WTC11 (cell line): Measurements from ENCODE around the gene PIP5K1A. TPM values are rescaled to one million over a fixed set of nuclear protein-coding genes. Genes with fewer than 3 reads are reported as not detected.

Experiments
- ATAC-seq: fragments of 200-7000 bp; cut with Tn5 transposase; 2 replicates; pipeline ENCODE4 v1.10.0; 2021; ENCODE audit warnings: mild to moderate bottlenecking, moderate library complexity
- CTCF ChIA-PET: fragments of 300-600 bp; sonication (Branson Sonifier 250); formaldehyde crosslinking; loops from one replicate; lab custom pipeline; 2021; ENCODE audit warnings: antibody characterized with exemption; lab: Charles Lee
- POLR2A ChIA-PET: fragments of 350-600 bp; sonication (Branson Sonifier 250); formaldehyde crosslinking; loops from one replicate; lab custom pipeline; 2021; ENCODE audit warnings: antibody characterized with exemption; lab: Charles Lee
- DNase-seq: peaks from one replicate; pipeline ENCODE4 v3.0.0; 2021; ENCODE audit warnings: low spot score
- H3K27ac Mint-ChIP-seq: 2 replicates; pipeline ENCODE4 v1.8.0; 2021; ENCODE audit warnings: mixed read lengths
- H3K27me3 Mint-ChIP-seq: 2 replicates; pipeline ENCODE4 v1.8.0; 2021; ENCODE audit warnings: low read depth, mild to moderate bottlenecking, moderate library complexity, mixed read lengths
- H3K36me3 Mint-ChIP-seq: 2 replicates; pipeline ENCODE4 v1.8.0; 2021; ENCODE audit warnings: mixed read lengths
- H3K4me1 Mint-ChIP-seq: 2 replicates; pipeline ENCODE4 v1.8.0; 2022; ENCODE audit warnings: mixed read lengths
- H3K4me3 Mint-ChIP-seq: 2 replicates; pipeline ENCODE4 v1.8.0; 2021; ENCODE audit warnings: mild to moderate bottlenecking, moderate library complexity, mixed read lengths
- H3K9me3 Mint-ChIP-seq: 2 replicates; pipeline ENCODE4 v1.8.0; 2021; ENCODE audit warnings: mixed read lengths
- ELF4 ChIP-seq: sonication (generic); formaldehyde crosslinking; IDR thresholded peaks from 2 replicates; pipeline ENCODE4 v1.8.1; 2022; ENCODE audit warnings: low read depth, mild to moderate bottlenecking, moderate library complexity, missing genetic modification reagents
- ETV6 ChIP-seq: sonication (generic); formaldehyde crosslinking; IDR thresholded peaks from 2 replicates; pipeline ENCODE4 v1.8.1; 2022; ENCODE audit warnings: mild to moderate bottlenecking, missing genetic modification reagents
- FOXK1 ChIP-seq: sonication (generic); formaldehyde crosslinking; IDR thresholded peaks from 2 replicates; pipeline ENCODE4 v1.8.0; 2022; ENCODE audit warnings: mild to moderate bottlenecking, moderate library complexity, missing genetic modification reagents
- GRHL2 ChIP-seq: fragments of 250-450 bp; sonication (Bioruptor Pico); IDR thresholded peaks from 2 replicates; pipeline ENCODE4 v1.8.0; 2022; ENCODE audit warnings: mild to moderate bottlenecking, moderate library complexity; ENCODE audit not compliant: insufficient replicate concordance, severe bottlenecking
- HMGA2 ChIP-seq: fragments of 250-450 bp; sonication (Bioruptor Pico); IDR thresholded peaks from 2 replicates; pipeline ENCODE4 v1.4.0; 2021; ENCODE audit warnings: mild to moderate bottlenecking, moderate library complexity
- KAT7 ChIP-seq: sonication (generic); formaldehyde crosslinking; IDR thresholded peaks from 2 replicates; pipeline ENCODE4 v1.8.1; 2023; ENCODE audit warnings: missing genetic modification reagents, mild to moderate bottlenecking, borderline replicate concordance
- OVOL2 ChIP-seq: fragments of 250-450 bp; sonication (Bioruptor Pico); IDR thresholded peaks from 2 replicates; pipeline ENCODE4 v1.9.0; 2021; ENCODE audit warnings: mild to moderate bottlenecking, borderline replicate concordance
- RELA ChIP-seq: sonication (generic); formaldehyde crosslinking; IDR thresholded peaks from 2 replicates; pipeline ENCODE4 v1.8.1; 2022; ENCODE audit warnings: missing genetic modification reagents, mild to moderate bottlenecking, borderline replicate concordance
- SMAD3 ChIP-seq: sonication (generic); formaldehyde crosslinking; IDR thresholded peaks from 2 replicates; pipeline ENCODE4 v1.8.0; 2022; ENCODE audit warnings: missing genetic modification reagents, mild to moderate bottlenecking, borderline replicate concordance
- TCF7 ChIP-seq: sonication (generic); formaldehyde crosslinking; IDR thresholded peaks from 2 replicates; pipeline ENCODE4 v1.8.0; 2022; ENCODE audit warnings: mild to moderate bottlenecking, low read depth, missing genetic modification reagents, moderate library complexity
- TEAD1 ChIP-seq: sonication (generic); formaldehyde crosslinking; IDR thresholded peaks from 2 replicates; pipeline ENCODE4 v1.8.0; 2022; ENCODE audit warnings: mild to moderate bottlenecking, missing genetic modification reagents
- TEAD4 ChIP-seq: sonication (generic); formaldehyde crosslinking; IDR thresholded peaks from 2 replicates; pipeline ENCODE4 v1.8.0; 2022; ENCODE audit warnings: mild to moderate bottlenecking, missing genetic modification reagents
- ZBTB21 ChIP-seq: sonication (generic); formaldehyde crosslinking; IDR thresholded peaks from 2 replicates; pipeline ENCODE4 v1.8.1; 2023; ENCODE audit warnings: mild to moderate bottlenecking, missing genetic modification reagents, borderline replicate concordance
- total RNA-seq: library from RNA; stranded (reverse); gene quantifications from 3 replicates; pipeline ENCODE4 v1.2.3, GENCODE V29; 2021
- TF ChIP-seq, protein P1 (sequence below): fragments of 250-450 bp; sonication (Bioruptor Pico); IDR thresholded peaks from 2 replicates; pipeline ENCODE4 v1.8.0; 2021; ENCODE audit warnings: mild to moderate bottlenecking
- TF ChIP-seq, protein P2 (sequence below): sonication (generic); formaldehyde crosslinking; conservative IDR thresholded peaks from 2 replicates; pipeline ENCODE4 v1.8.1; 2022; ENCODE audit warnings: mild to moderate bottlenecking, missing genetic modification reagents
- TF ChIP-seq, protein P3 (sequence below): sonication (generic); formaldehyde crosslinking; IDR thresholded peaks from 2 replicates; pipeline ENCODE4 v1.8.1; 2023; ENCODE audit warnings: mild to moderate bottlenecking, missing genetic modification reagents, borderline replicate concordance
- TF ChIP-seq, protein P4 (sequence below): sonication (generic); formaldehyde crosslinking; IDR thresholded peaks from 2 replicates; pipeline ENCODE4 v1.8.1; 2023; ENCODE audit warnings: mild to moderate bottlenecking, missing genetic modification reagents
- TF ChIP-seq, protein P5 (sequence below): sonication (generic); formaldehyde crosslinking; IDR thresholded peaks from 2 replicates; pipeline ENCODE4 v1.8.1; 2023; ENCODE audit warnings: mild to moderate bottlenecking, missing genetic modification reagents
- TF ChIP-seq, protein P6 (sequence below): sonication (generic); formaldehyde crosslinking; IDR thresholded peaks from 2 replicates; pipeline ENCODE4 v1.8.0; 2022; ENCODE audit warnings: mild to moderate bottlenecking, missing genetic modification reagents
- TF ChIP-seq, protein P7 (sequence below): sonication (generic); formaldehyde crosslinking; IDR thresholded peaks from 2 replicates; pipeline ENCODE4 v1.8.1; 2022; ENCODE audit warnings: mild to moderate bottlenecking, missing genetic modification reagents, moderate library complexity, borderline replicate concordance

PIP5K1A gene
- total RNA-seq, 1 experiment from 2014 or later = 81.3 TPM

DNA sequence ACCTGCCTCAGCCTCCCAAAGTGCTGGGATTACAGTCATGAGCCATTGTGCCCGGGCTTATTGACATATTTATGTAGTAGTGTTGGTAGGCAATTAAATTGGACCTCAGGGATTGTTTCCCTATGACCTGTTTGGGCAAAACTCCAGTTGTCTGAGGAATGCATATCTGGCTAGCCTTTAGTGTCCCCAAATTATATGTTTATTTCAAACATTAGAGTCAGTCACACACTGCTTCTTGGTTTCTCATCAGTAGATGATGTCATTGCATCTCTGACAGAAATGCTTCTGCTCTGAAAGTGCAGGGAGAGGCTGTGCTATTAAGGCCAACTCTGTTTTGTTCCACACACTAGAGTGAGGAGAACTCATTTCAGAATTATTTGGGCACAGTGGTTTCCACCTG, 12.5 kb downstream of the PIP5K1A start (continued):
- TF ChIP-seq, protein P1, sequence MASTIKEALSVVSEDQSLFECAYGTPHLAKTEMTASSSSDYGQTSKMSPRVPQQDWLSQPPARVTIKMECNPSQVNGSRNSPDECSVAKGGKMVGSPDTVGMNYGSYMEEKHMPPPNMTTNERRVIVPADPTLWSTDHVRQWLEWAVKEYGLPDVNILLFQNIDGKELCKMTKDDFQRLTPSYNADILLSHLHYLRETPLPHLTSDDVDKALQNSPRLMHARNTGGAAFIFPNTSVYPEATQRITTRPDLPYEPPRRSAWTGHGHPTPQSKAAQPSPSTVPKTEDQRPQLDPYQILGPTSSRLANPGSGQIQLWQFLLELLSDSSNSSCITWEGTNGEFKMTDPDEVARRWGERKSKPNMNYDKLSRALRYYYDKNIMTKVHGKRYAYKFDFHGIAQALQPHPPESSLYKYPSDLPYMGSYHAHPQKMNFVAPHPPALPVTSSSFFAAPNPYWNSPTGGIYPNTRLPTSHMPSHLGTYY (CRISPR knock-in tag) = no peak
- TF ChIP-seq, protein P2, sequence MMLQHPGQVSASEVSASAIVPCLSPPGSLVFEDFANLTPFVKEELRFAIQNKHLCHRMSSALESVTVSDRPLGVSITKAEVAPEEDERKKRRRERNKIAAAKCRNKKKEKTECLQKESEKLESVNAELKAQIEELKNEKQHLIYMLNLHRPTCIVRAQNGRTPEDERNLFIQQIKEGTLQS (CRISPR knock-in tag) = no peak

DNA sequence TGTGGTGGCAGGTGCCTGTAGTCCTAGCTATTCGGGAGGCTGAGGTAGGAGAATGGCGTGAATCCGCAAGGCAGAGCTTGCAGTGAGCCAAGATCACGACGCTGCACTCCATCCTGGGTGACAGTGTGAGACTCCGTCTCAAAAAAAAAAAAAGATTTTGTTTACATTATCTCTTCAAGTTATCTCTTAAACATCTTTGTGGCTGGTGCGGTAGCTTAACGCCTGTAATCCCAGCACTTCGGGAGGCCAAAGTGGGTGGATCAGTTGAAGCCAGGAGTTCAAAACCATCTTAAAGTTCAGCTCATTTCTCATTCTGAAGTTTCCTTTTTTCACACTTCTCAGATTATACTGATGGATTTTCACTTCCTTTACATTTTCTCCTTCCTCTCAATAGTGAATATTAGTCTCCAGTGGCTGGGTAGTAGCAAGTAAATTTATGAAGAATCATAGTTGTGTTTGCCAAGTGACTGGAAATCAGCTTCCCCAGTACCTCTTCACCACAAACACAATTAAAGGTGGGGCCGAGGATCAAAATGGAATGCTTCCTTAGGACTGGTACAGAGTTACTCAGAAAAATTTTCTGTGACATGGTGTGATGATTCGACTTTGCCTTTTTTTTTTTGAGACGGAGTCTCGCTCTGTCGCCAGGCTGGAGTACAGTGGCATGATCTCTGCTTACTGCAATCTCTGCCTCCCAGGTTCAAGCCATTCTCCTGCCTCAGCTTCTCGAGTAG, 13.8 kb downstream of the PIP5K1A start:
- CTCF ChIA-PET = interaction anchor here (0.7 to 1.3 kb wide), 4 partner anchors 9 to 129 kb away, joined by 3 to 7 read pairs (median 3); partner anchors contain the start of gene VPS72
- H3K27ac Mint-ChIP-seq = peak overlapping the region; percentile 64
- H3K4me1 Mint-ChIP-seq = no peaks in the 10 kb centered on the region

DNA sequence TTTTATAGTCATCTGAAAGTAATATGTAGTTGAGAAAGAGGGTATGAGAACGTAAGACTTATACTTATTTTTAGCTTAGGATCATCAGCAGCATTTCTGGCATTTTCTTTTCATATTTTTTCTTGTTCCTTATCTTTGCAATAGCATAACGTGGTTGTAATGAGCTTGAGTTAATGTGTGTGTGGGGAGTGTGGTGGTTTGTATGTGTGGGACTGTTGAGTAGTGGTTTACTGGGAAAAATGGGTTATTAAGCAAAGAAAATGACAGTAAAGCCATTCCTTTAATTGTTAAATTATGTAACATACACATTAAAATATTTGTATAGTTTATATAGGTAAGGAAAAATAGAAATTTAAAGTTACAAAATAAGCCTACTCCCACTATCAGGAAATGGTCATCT, 15.2 kb downstream of the PIP5K1A start:
- no peaks in the 10 kb centered on the region for H3K4me1 Mint-ChIP-seq
- peaks cover 15% of the 10 kb centered on the region for H3K36me3 Mint-ChIP-seq
- TF ChIP-seq KAT7 = no peak
- TF ChIP-seq, protein P3, sequence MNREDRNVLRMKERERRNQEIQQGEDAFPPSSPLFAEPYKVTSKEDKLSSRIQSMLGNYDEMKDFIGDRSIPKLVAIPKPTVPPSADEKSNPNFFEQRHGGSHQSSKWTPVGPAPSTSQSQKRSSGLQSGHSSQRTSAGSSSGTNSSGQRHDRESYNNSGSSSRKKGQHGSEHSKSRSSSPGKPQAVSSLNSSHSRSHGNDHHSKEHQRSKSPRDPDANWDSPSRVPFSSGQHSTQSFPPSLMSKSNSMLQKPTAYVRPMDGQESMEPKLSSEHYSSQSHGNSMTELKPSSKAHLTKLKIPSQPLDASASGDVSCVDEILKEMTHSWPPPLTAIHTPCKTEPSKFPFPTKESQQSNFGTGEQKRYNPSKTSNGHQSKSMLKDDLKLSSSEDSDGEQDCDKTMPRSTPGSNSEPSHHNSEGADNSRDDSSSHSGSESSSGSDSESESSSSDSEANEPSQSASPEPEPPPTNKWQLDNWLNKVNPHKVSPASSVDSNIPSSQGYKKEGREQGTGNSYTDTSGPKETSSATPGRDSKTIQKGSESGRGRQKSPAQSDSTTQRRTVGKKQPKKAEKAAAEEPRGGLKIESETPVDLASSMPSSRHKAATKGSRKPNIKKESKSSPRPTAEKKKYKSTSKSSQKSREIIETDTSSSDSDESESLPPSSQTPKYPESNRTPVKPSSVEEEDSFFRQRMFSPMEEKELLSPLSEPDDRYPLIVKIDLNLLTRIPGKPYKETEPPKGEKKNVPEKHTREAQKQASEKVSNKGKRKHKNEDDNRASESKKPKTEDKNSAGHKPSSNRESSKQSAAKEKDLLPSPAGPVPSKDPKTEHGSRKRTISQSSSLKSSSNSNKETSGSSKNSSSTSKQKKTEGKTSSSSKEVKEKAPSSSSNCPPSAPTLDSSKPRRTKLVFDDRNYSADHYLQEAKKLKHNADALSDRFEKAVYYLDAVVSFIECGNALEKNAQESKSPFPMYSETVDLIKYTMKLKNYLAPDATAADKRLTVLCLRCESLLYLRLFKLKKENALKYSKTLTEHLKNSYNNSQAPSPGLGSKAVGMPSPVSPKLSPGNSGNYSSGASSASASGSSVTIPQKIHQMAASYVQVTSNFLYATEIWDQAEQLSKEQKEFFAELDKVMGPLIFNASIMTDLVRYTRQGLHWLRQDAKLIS = no peak
- TF ChIP-seq SMAD3 = no peak
- TF ChIP-seq HMGA2 (CRISPR knock-in tag) = no peak
- TF ChIP-seq, protein P2 (CRISPR knock-in tag) = no peak
- TF ChIP-seq RELA (CRISPR knock-in tag) = no peak
- TF ChIP-seq, protein P4, sequence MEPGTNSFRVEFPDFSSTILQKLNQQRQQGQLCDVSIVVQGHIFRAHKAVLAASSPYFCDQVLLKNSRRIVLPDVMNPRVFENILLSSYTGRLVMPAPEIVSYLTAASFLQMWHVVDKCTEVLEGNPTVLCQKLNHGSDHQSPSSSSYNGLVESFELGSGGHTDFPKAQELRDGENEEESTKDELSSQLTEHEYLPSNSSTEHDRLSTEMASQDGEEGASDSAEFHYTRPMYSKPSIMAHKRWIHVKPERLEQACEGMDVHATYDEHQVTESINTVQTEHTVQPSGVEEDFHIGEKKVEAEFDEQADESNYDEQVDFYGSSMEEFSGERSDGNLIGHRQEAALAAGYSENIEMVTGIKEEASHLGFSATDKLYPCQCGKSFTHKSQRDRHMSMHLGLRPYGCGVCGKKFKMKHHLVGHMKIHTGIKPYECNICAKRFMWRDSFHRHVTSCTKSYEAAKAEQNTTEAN (CRISPR knock-in tag) = no peak
- TF ChIP-seq, protein P1 (CRISPR knock-in tag) = no peak
- TF ChIP-seq, protein P5, sequence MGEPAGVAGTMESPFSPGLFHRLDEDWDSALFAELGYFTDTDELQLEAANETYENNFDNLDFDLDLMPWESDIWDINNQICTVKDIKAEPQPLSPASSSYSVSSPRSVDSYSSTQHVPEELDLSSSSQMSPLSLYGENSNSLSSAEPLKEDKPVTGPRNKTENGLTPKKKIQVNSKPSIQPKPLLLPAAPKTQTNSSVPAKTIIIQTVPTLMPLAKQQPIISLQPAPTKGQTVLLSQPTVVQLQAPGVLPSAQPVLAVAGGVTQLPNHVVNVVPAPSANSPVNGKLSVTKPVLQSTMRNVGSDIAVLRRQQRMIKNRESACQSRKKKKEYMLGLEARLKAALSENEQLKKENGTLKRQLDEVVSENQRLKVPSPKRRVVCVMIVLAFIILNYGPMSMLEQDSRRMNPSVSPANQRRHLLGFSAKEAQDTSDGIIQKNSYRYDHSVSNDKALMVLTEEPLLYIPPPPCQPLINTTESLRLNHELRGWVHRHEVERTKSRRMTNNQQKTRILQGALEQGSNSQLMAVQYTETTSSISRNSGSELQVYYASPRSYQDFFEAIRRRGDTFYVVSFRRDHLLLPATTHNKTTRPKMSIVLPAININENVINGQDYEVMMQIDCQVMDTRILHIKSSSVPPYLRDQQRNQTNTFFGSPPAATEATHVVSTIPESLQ = no peak
- TF ChIP-seq, protein P6, sequence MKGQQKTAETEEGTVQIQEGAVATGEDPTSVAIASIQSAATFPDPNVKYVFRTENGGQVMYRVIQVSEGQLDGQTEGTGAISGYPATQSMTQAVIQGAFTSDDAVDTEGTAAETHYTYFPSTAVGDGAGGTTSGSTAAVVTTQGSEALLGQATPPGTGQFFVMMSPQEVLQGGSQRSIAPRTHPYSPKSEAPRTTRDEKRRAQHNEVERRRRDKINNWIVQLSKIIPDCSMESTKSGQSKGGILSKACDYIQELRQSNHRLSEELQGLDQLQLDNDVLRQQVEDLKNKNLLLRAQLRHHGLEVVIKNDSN = no peak

More for the DNA sequence above, 13.8 kb downstream of the PIP5K1A start:
- TF ChIP-seq TCF7 (CRISPR knock-in tag) (no peak), FOXK1 (no peak), ZBTB21 (CRISPR knock-in tag) (no peak), OVOL2 (CRISPR knock-in tag) (no peak), ETV6 (CRISPR knock-in tag) (no peak), TEAD1 (CRISPR knock-in tag) (no peak), GRHL2 (CRISPR knock-in tag) (no peak), TEAD4 (CRISPR knock-in tag) (no peak), ELF4 (no peak), SMAD3 (no peak)
- TF ChIP-seq, protein P1 (CRISPR knock-in tag) = no peak
- TF ChIP-seq, protein P7, sequence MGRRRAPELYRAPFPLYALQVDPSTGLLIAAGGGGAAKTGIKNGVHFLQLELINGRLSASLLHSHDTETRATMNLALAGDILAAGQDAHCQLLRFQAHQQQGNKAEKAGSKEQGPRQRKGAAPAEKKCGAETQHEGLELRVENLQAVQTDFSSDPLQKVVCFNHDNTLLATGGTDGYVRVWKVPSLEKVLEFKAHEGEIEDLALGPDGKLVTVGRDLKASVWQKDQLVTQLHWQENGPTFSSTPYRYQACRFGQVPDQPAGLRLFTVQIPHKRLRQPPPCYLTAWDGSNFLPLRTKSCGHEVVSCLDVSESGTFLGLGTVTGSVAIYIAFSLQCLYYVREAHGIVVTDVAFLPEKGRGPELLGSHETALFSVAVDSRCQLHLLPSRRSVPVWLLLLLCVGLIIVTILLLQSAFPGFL (CRISPR knock-in tag) = no peak
- TF ChIP-seq, all 79 proteins: peak for 0
- no peak overlapping the region for H3K4me3 Mint-ChIP-seq
- ATAC-seq = no peak
- POLR2A ChIA-PET = interaction anchor here (0.7 kb wide), 1 partner anchor 144 kb away, joined by 3 read pairs; no protein-coding TSS in a partner anchor
- H3K36me3 Mint-ChIP-seq = peaks cover 13% of the 10 kb centered on the region
- DNase-seq = no peak
- H3K9me3 Mint-ChIP-seq = no peaks in the 10 kb centered on the region
- no peaks in the 10 kb centered on the region for H3K27me3 Mint-ChIP-seq

More for the DNA sequence above, 15.2 kb downstream of the PIP5K1A start:
- H3K27ac Mint-ChIP-seq = peak overlapping the region; percentile 23
- no peaks in the 10 kb centered on the region for H3K27me3 Mint-ChIP-seq
- ATAC-seq = no peak
- ChIA-PET POLR2A (no interaction called here), CTCF (no interaction called here)
- no peaks in the 10 kb centered on the region for H3K9me3 Mint-ChIP-seq
- no peak overlapping the region for H3K4me3 Mint-ChIP-seq
- no peak for DNase-seq
